Activated T-cell treated with anti-CD3 and anti-CD28 coated beads, Interleukin-2, amount 50 U/mL, for 4 hours (primary cell): Measurements from ENCODE around the gene ARPC5L. TPM values are rescaled to one million over a fixed set of nuclear protein-coding genes. Genes with fewer than 3 reads are reported as not detected.
"Not testable (repeated sequence)": the region's sequence is repeated elsewhere in the genome, so short reads cannot be mapped to it uniquely, and the experiment has no call there.

Source experiments
- ATAC-seq, 2 donors: fragments of 200-7000 bp; cut with Tn5 transposase; one replicate each; pipeline ENCODE4 v1.10.0; 2021
- DNase-seq: peaks from one replicate; pipeline ENCODE4 v3.0.0-alpha.2; 2020
- H3K27me3 Mint-ChIP-seq: one replicate; pipeline ENCODE4 v1.8.0; 2021; ENCODE audit warnings: low read depth, mixed read lengths
- H3K36me3 Mint-ChIP-seq: one replicate; pipeline ENCODE4 v1.8.0; 2022; ENCODE audit warnings: mixed read lengths; ENCODE audit not compliant: insufficient read depth
- H3K4me1 Mint-ChIP-seq: one replicate; pipeline ENCODE4 v1.8.0; 2021; ENCODE audit warnings: low read depth, mixed read lengths
- H3K4me3 Mint-ChIP-seq: one replicate; pipeline ENCODE4 v1.8.0; 2021; ENCODE audit warnings: mild to moderate bottlenecking, moderate library complexity, mixed read lengths
- H3K9me3 Mint-ChIP-seq: one replicate; pipeline ENCODE4 v1.8.0; 2021; ENCODE audit warnings: mixed read lengths
- total RNA-seq, 3 donors: library from RNA; stranded (reverse); gene quantifications; one replicate each; pipeline ENCODE4 v1.2.1, GENCODE V29; 2021

Gene ARPC5L
- total RNA-seq, 3 donors from 2014 or later = 131 to 146 (median 146) TPM

DNA sequence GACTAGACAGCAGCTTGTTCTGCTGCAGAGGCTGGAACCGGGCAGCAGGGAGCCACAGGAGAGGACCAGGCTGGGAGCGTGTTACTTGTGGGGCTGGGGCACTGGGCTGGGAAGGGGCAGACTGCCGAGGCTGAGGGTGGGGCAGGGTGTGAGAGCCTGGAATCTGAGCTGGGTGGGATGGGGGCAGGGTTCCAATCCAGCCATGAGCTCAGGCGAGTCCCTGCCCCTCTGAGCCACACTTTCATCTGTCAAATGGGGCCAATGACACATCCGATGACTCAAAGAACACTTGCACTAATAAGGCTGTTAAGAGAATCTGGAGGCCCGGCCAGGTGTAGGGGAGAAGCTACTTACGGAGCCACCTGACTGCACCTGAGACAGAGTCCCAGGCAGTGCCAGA lies 27.3 kb upstream of the ARPC5L start:
- H3K4me3 Mint-ChIP-seq = no peak overlapping the region
- no peaks in the 10 kb centered on the region for H3K9me3 Mint-ChIP-seq
- H3K36me3 Mint-ChIP-seq = no peaks in the 10 kb centered on the region
- peak; percentile 35 to 53 for ATAC-seq
- H3K4me1 Mint-ChIP-seq = no peaks in the 10 kb centered on the region
- H3K27me3 Mint-ChIP-seq = peaks cover 37% of the 10 kb centered on the region
- no peak for DNase-seq

DNA sequence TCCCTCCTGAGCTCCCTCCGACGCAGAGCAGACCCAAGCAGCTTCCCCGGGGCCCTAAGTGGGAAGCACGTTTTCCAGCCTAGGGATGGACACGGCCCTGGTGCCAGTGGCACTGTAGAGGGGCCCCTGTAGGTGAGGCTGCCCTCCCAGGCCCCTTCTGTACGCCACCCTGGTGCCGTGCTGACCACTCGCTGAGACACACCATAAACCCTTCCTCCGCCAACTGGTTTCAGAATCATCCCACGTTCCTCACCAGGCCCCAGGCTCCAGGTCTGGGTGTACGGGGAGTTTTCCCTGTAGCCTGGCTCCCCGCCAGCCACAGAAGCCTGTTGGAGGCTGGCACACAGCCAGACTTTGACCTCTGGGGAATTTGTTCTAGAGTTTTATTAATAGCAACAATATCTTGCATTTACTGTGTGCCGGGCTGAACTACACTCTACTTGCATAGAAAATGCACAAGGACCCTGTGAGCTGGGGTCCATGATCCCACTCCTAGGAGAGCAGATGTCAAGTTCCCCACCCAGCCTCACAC lies 26.8 kb upstream of the ARPC5L start:
- no peaks in the 10 kb centered on the region for H3K9me3 Mint-ChIP-seq
- H3K27me3 Mint-ChIP-seq = peaks cover 37% of the 10 kb centered on the region
- no peaks in the 10 kb centered on the region for H3K36me3 Mint-ChIP-seq
- H3K4me1 Mint-ChIP-seq = no peaks in the 10 kb centered on the region
- DNase-seq = no peak
- no peak overlapping the region for H3K4me3 Mint-ChIP-seq
- ATAC-seq = no peak

DNA sequence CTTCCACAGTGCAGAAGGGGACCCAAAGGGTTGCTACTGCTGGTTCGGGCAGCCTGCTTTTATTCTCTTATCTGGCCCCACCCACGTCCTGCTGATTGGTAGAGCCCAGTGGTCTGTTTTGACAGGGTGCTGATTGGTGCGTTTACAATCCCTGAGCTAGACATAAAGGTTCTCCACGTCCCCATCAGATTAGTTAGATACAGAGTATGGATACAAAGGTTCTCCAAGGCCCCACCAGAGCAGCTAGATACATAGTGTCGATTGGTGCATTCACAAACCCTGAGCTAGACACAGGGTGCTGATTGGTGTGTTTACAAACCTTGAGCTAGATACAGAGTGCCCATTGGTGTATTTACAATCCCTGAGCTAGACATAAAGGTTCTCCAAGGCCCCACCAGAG lies 23.8 kb upstream of the ARPC5L start:
- H3K4me1 Mint-ChIP-seq, H3K9me3 Mint-ChIP-seq, DNase-seq, H3K36me3 Mint-ChIP-seq, H3K4me3 Mint-ChIP-seq, ATAC-seq: not testable (repeated sequence)
- peaks cover 32% of the 10 kb centered on the region for H3K27me3 Mint-ChIP-seq

DNA sequence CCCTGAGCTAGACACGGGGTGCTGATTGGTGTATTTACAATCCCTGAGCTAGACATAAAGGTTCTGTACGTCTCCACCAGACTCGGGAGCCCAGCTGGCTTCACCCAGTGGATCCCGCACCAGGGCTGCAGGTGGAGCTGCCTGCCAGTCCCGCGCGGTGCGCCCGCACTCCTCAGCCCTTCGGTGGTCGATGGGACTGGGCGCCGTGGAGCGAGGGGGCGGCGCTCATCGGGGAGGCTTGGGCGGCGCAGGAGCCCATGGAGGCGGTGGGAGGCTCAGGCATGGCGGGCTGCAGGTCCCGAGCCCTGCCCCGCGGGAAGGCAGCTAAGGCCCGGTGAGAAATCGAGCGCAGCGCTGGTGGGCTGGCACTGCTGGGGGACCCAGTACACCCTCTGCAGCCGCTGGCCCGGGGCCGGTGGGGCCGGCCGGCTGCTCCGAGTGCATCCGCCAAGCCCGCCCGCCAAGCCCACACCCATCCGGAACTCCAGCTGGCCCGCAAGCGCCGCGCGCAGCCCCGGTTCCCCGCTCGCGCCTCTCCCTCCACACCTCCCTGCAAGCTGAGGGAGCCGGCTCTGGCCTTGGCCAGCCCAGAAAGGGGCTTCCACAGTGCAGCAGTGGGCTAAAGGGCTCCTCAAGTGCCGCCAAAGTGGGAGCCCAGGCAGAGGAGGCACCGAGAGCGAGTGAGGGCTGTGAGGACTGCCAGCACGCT lies 23.2 kb upstream of the ARPC5L start:
- H3K4me1 Mint-ChIP-seq, H3K9me3 Mint-ChIP-seq, DNase-seq, H3K4me3 Mint-ChIP-seq, H3K36me3 Mint-ChIP-seq, ATAC-seq: not testable (repeated sequence)
- peaks cover 32% of the 10 kb centered on the region for H3K27me3 Mint-ChIP-seq

DNA sequence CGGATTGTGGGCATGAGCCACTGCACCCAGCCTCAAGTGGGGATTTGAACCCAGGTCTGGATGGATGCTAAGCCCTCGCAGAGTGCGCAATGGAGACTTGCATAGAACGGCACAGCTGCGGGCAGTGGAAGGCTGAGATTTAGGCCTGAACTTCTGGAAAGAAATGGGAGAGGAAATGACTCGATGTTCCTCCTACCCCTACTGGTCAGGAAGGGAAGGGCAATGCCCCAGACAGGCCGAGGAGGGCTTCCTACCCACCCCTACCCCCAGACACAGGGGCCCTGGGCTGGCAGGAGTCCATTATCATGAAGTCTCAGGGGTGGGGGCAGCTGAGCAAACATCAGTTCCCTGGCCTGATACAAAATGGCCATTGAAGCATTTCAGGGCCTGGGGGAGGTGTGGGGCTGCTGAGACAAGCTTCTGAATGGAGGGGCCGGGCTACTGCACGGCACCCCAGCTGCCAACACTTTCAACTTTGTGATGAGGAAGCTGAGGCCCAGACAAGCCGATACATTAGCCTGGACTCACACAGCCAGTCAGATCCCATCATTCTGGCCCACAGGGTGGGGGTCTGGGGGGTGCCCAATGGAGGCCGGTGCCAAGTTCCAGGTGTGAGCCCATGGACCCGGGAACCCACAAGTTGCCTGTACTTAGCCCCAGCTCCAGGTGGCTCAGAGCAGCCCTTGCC lies 22.2 kb upstream of the ARPC5L start:
- Mint-ChIP-seq H3K9me3 (no peaks in the 10 kb centered on the region), H3K27me3 (peaks cover 32% of the 10 kb centered on the region), H3K4me3 (no peak overlapping the region), H3K4me1 (no peaks in the 10 kb centered on the region), H3K36me3 (no peaks in the 10 kb centered on the region)
- no peak for DNase-seq
- ATAC-seq = peak; percentile 46

DNA sequence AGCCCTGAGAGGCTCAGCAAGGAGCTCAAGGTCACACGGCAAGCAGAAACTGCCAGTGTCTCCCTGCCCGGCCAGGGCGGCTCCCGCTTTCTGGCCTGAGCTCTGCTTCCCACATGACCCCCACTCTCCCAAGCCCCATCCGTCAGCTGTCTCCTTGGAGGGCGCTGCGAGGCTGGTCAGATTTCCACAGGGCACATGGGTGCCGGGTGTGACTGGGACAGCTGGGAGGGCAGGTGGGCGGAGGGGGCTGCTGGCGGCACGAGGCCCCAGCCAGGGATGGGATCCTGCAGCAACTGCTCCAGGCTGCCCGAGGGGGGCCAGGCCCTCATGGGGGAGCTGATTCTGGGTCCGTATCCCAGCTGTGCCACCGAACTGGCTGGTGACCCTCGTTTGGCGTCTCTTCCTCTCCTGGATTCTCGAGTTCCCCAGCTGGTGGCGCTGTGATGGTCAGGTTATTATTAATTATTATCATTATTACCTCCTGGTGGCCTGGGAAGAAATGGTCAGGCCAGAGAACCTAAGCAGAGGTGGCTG lies 21.6 kb upstream of the ARPC5L start:
- H3K4me3 Mint-ChIP-seq = no peak overlapping the region
- H3K4me1 Mint-ChIP-seq = no peaks in the 10 kb centered on the region
- ATAC-seq = no peak
- no peaks in the 10 kb centered on the region for H3K36me3 Mint-ChIP-seq
- no peaks in the 10 kb centered on the region for H3K9me3 Mint-ChIP-seq
- H3K27me3 Mint-ChIP-seq = peaks cover 30% of the 10 kb centered on the region
- DNase-seq = no peak

DNA sequence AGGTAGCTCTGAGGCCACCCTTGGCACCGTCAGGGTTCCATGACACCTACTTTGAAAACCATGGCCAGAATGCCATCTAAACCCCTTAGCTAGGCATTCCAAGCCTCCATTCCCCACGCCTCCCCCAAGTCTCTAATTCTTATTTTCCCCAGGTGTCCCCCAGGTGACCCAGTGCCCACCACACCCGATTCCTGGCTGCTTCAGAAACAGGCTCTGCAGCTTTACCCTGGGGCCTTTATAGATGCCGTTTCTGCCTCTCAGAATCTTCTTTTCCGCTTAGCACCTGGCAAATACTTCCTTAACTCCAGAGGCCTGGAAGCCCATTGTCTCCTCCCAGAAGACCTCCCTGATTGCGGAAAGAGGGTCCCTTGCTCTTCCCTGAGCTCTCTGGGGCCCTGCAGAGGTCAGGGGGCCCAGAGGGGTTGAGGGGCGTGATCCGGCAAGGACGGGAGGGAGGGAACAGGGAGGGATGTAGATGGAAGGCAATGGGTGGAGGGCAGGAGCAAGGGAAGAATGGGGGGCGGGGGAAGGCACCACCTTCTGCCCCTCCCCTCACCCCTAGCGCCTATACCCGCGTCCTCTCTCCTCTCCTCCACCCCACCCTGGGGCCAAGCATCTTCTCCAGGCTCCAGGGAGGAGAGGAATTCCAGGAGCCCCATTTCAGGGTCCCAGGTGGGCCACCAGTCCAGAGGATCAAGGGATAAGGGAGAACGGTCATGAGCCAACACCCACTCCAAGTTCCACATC lies 20.7 kb upstream of the ARPC5L start:
- Mint-ChIP-seq H3K4me3 (no peak overlapping the region), H3K36me3 (no peaks in the 10 kb centered on the region), H3K9me3 (no peaks in the 10 kb centered on the region), H3K27me3 (peaks cover 24% of the 10 kb centered on the region), H3K4me1 (no peaks in the 10 kb centered on the region)
- DNase-seq (no peak), ATAC-seq (no peak)

DNA sequence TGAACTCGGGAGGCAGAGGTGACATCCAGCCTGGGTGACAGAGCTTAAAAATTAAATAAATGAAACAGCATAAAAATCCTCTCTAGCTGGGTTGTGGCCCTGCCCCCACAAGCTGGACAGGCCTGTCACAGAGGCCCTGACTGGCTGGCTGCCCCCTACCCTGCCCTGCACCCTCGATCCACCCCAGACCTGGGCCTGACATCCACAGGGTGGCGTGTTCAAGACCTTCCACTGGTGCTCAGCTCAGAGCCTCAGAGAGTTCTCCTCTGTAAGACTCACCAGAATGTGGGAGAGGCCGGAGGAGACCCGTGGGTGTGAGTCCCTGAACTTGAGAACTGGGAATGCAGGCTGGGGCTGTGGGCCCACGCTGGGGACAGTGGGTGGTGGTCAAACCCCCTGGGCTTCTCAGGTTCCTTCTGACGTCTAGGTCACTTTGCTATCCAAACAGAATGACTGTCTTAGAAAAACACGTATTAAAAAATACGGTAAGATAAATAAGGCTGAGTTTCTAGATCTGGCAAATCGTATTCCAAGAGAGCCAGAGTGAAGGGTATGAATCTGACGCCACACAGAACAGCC lies 18.4 kb upstream of the ARPC5L start:
- ATAC-seq (no peak), DNase-seq (no peak)
- no peaks in the 10 kb centered on the region for H3K9me3 Mint-ChIP-seq

DNA sequence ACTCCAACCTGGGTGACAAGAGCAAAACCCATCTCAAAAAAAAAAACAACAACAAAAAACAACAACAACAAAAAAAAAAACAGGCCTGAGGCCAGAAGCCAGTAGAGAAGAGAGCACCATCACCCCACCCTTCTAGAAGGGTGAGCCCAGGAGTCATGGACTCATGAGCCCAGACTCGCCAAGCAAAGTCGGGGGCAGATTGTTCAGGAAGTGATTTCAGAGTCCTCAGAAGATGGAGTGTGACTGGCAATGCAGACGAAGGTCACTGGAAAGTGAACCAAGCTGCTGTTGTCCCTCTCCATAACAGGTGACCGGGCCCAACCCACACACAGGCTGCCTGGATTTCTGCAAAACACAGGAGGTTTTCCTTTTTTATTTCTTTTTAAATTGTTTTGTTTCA lies 17.6 kb upstream of the ARPC5L start:
- ATAC-seq = no peak
- no peaks in the 10 kb centered on the region for H3K4me1 Mint-ChIP-seq
- no peak overlapping the region for H3K4me3 Mint-ChIP-seq
- H3K9me3 Mint-ChIP-seq = no peaks in the 10 kb centered on the region
- DNase-seq = no peak
- no peaks in the 10 kb centered on the region for H3K36me3 Mint-ChIP-seq
- peaks cover 8% of the 10 kb centered on the region for H3K27me3 Mint-ChIP-seq

More for the DNA sequence above, 18.4 kb upstream of the ARPC5L start:
- Mint-ChIP-seq H3K4me1 (no peaks in the 10 kb centered on the region), H3K36me3 (no peaks in the 10 kb centered on the region), H3K27me3 (peaks cover 12% of the 10 kb centered on the region), H3K4me3 (no peak overlapping the region)

DNA sequence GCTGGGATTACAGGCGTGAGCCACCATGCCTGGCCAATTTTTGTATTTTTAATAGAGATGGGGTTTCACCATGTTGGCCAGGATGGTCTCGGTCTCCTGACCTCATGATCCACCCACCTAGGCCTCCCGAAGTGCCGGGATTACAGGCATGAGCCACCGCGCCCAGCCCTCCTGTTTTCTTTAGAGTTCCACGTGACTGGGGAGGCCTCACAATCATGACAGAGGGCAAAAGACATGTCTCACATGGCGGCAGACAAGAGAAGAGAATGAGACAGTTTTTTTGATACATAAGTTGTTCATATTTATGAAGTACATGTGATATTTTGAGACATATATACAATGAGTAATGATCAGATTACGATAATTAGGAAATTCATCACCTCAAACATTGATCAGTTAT lies 15.5 kb upstream of the ARPC5L start:
- not testable (repeated sequence) for H3K4me1 Mint-ChIP-seq, H3K4me3 Mint-ChIP-seq, H3K36me3 Mint-ChIP-seq, H3K27me3 Mint-ChIP-seq, DNase-seq, ATAC-seq, H3K9me3 Mint-ChIP-seq

DNA sequence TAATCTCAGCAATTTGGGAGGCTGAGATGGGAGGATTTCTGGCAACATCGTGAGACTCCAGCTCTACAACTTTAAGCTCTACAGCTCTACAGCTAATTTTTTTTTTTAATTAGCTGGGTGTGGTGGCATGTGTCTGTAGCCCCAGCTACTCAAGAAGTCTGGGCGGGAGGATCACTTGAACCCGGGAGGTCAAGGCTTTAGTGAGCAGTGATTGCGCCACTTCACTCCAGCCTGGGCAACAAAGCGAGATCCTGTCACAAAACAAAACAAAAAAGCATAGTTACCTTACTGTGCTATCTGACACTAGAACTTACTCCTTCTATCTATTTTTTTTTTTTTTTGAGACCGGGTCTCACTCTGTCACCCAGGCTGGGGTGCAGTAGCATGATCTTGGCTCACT lies 15.0 kb upstream of the ARPC5L start:
- DNase-seq (no peak), ATAC-seq (no peak)
- Mint-ChIP-seq H3K36me3 (no peaks in the 10 kb centered on the region), H3K4me3 (no peak overlapping the region), H3K9me3 (no peaks in the 10 kb centered on the region), H3K27me3 (peaks cover 9% of the 10 kb centered on the region), H3K4me1 (no peaks in the 10 kb centered on the region)

DNA sequence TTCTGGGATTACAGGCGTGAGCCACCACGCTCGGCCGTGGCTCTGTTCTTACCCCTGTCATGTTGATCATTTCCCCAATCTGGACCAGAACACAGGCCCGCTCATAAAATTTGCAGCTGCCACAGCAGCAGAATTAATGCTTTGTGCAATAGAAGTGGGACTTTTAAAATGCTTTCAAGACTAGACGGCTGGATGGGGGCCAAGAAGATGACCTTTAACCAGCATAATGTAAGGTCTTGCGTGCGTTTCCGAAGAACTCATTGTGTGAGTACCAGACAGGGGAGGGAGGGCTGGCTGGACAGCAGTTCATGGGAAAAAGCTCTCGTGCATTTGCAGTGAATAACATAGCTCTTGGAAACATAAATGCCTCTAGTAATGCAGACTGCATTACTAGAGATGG lies 12.1 kb upstream of the ARPC5L start:
- peaks cover 5% of the 10 kb centered on the region for H3K4me1 Mint-ChIP-seq
- DNase-seq = no peak

DNA sequence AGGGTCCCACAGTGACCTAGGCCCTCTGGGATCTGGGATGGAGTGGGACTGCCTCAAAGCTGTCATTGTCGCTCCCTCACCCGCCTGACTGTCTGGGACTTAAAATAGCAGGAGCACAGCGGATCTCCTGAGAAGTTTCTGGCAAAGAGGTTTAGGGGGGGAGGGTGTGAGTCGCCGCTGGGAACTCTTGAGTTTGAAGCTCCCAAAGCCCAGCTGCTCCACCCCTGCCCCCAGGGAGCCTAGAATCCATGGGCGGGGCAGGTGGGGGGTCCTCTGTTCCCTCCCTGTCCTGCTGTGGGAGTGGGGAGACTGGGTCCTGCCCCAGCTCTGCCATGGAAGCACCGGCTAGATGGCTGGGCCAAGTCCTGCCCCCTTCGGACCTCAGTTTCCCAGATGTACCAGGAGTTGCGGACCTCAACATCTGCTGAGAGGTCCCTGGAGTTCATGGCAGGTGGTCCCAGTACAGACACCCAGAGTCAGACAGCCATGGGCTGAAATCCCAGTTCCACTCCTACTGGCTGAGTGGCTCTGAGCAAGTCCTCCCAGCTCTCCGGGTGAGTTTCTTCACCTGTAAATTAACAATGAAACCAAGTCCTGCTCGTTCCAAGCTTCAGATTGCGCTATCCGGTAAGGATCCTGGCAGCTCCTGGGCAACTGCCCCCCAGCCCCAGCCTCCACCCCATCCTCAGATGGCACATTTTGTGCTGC lies 9.7 kb upstream of the ARPC5L start:
- Mint-ChIP-seq H3K4me3 (peak overlapping the region; percentile 66), H3K36me3 (peaks cover 8% of the 10 kb centered on the region), H3K9me3 (no peaks in the 10 kb centered on the region), H3K4me1 (peaks cover 9% of the 10 kb centered on the region), H3K27me3 (peaks cover 9% of the 10 kb centered on the region)
- ATAC-seq (no peak), DNase-seq (no peak)

More for the DNA sequence above, 12.1 kb upstream of the ARPC5L start:
- no peaks in the 10 kb centered on the region for H3K9me3 Mint-ChIP-seq
- no peak for ATAC-seq
- peaks cover 9% of the 10 kb centered on the region for H3K27me3 Mint-ChIP-seq
- no peaks in the 10 kb centered on the region for H3K36me3 Mint-ChIP-seq
- H3K4me3 Mint-ChIP-seq = no peak overlapping the region
